ENCODE results near the gene TBC1D1.

DNA sequence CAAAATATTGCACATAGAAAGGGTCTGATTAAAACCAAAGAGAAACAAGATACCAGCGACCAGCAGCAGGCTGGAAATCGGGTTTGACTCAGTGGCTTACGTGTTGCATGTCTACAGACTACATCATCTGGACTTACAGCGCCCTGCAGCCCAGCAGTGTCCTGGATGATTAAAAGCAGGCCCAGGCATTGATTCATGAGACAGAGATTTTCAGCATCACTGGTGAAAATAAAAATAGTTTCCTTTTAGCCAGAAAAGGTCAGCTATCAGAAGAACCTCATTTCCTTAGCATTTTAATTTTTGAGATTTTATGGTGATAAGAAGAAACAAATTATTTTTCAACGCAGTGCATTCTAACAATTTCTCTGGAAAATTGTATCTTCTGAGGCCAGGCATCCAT lies 259.9 kb downstream of the TBC1D1 start:
- TF ChIP-seq, protein P1, sequence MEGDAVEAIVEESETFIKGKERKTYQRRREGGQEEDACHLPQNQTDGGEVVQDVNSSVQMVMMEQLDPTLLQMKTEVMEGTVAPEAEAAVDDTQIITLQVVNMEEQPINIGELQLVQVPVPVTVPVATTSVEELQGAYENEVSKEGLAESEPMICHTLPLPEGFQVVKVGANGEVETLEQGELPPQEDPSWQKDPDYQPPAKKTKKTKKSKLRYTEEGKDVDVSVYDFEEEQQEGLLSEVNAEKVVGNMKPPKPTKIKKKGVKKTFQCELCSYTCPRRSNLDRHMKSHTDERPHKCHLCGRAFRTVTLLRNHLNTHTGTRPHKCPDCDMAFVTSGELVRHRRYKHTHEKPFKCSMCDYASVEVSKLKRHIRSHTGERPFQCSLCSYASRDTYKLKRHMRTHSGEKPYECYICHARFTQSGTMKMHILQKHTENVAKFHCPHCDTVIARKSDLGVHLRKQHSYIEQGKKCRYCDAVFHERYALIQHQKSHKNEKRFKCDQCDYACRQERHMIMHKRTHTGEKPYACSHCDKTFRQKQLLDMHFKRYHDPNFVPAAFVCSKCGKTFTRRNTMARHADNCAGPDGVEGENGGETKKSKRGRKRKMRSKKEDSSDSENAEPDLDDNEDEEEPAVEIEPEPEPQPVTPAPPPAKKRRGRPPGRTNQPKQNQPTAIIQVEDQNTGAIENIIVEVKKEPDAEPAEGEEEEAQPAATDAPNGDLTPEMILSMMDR (IDR thresholded peaks at IDR 0.05; ENCODE audit: poor library complexity, severe bottlenecking) = no peak
- TF ChIP-seq POLR2AphosphoS5 (IDR thresholded peaks at IDR 0.05) (no peak), MXI1 (conservative IDR thresholded peaks at IDR 0.05; ENCODE audit: poor library complexity, severe bottlenecking) (no peak), EZH2 (IDR thresholded peaks at IDR 0.05; ENCODE audit: borderline replicate concordance, insufficient read depth, low read length, poor library complexity, severe bottlenecking) (no peak), EP300 (conservative IDR thresholded peaks at IDR 0.05; ENCODE audit: poor library complexity, severe bottlenecking) (no peak), RAD21 (conservative IDR thresholded peaks at IDR 0.05) (no peak)
- TF ChIP-seq, protein P2, sequence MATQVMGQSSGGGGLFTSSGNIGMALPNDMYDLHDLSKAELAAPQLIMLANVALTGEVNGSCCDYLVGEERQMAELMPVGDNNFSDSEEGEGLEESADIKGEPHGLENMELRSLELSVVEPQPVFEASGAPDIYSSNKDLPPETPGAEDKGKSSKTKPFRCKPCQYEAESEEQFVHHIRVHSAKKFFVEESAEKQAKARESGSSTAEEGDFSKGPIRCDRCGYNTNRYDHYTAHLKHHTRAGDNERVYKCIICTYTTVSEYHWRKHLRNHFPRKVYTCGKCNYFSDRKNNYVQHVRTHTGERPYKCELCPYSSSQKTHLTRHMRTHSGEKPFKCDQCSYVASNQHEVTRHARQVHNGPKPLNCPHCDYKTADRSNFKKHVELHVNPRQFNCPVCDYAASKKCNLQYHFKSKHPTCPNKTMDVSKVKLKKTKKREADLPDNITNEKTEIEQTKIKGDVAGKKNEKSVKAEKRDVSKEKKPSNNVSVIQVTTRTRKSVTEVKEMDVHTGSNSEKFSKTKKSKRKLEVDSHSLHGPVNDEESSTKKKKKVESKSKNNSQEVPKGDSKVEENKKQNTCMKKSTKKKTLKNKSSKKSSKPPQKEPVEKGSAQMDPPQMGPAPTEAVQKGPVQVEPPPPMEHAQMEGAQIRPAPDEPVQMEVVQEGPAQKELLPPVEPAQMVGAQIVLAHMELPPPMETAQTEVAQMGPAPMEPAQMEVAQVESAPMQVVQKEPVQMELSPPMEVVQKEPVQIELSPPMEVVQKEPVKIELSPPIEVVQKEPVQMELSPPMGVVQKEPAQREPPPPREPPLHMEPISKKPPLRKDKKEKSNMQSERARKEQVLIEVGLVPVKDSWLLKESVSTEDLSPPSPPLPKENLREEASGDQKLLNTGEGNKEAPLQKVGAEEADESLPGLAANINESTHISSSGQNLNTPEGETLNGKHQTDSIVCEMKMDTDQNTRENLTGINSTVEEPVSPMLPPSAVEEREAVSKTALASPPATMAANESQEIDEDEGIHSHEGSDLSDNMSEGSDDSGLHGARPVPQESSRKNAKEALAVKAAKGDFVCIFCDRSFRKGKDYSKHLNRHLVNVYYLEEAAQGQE (IDR thresholded peaks at IDR 0.05; ENCODE audit: borderline replicate concordance) = no peak

All from neural cell (in vitro differentiated cells).